Astrocyte of the cerebellum (primary cell): Measurements from ENCODE around the gene AP1S3.
A peak's percentile ranks its signal among the peaks of the same experiment; 100 is the strongest.
"Not testable (repeated sequence)": the region's sequence is repeated elsewhere in the genome, so short reads cannot be mapped to it uniquely, and the experiment has no call there.

Experiments used
- DNase-seq: peaks from one replicate; pipeline ENCODE4 v3.0.0-alpha.2; 2011; ENCODE audit warnings: low read depth
- H3K4me3 ChIP-seq: 2 replicates; pipeline ENCODE4 v1.5.1; 2011; ENCODE audit warnings: mild to moderate bottlenecking, low read depth, low read length, moderate library complexity
- in situ Hi-C: cut with HindIII; loops from 2 replicates; pipeline ENCODE4 v1.10.0; 2017; ENCODE audit warnings: low sequenced_read_pairs
- TF ChIP-seq, protein P1 (sequence below): IDR thresholded peaks from 2 replicates; pipeline ENCODE4 v1.5.1; 2012; ENCODE audit warnings: low read length, low read depth, moderate library complexity, mild to moderate bottlenecking; ENCODE audit errors: missing control alignments

The AP1S3 gene

DNA sequence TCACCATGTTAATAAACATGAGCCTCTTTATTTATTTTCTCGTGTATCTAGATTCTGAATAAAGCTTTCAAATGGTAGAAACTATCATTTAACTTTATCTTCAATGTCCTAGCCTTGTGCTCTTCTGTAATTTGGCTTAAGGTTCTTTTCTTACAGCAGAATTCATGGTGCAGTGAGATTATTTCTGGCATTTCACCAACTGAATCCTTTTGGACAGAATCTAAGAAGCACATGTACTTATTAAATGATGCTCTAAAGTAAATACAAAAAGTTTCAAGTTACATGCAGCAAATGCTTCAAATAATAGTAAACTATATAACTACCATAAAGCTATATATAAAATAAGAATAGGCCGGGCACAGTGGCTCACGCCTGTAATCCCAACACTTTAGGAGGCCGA is 65.9 kb downstream of the AP1S3 start:
- in situ Hi-C loops: no loop called here
- TF ChIP-seq, protein P1, sequence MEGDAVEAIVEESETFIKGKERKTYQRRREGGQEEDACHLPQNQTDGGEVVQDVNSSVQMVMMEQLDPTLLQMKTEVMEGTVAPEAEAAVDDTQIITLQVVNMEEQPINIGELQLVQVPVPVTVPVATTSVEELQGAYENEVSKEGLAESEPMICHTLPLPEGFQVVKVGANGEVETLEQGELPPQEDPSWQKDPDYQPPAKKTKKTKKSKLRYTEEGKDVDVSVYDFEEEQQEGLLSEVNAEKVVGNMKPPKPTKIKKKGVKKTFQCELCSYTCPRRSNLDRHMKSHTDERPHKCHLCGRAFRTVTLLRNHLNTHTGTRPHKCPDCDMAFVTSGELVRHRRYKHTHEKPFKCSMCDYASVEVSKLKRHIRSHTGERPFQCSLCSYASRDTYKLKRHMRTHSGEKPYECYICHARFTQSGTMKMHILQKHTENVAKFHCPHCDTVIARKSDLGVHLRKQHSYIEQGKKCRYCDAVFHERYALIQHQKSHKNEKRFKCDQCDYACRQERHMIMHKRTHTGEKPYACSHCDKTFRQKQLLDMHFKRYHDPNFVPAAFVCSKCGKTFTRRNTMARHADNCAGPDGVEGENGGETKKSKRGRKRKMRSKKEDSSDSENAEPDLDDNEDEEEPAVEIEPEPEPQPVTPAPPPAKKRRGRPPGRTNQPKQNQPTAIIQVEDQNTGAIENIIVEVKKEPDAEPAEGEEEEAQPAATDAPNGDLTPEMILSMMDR: no peak
- H3K4me3 ChIP-seq: no peak overlapping the region
- no peak for DNase-seq

DNA sequence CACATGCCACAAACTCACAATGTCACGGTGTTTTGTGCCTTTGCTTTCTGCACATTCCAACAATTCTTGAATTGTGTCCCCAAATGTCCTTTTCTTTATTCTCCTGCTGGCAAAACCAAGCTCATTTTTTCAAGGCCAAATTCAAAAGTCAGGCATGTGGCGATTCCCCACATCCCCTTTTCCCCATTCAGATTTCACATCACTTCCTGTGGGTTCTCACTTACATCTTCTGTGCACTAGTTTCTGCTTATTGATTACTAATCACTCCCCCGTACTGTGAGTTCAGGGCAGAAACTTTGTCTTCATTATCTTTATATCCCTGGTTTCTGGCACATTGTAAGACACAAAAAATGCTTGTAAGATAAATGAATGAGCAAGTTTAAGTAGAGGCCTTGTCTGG is 69.2 kb downstream of the AP1S3 start:
- DNase-seq: no peak
- TF ChIP-seq, protein P1: no peak
- H3K4me3 ChIP-seq: no peak overlapping the region
- in situ Hi-C loops: no loop called here

DNA sequence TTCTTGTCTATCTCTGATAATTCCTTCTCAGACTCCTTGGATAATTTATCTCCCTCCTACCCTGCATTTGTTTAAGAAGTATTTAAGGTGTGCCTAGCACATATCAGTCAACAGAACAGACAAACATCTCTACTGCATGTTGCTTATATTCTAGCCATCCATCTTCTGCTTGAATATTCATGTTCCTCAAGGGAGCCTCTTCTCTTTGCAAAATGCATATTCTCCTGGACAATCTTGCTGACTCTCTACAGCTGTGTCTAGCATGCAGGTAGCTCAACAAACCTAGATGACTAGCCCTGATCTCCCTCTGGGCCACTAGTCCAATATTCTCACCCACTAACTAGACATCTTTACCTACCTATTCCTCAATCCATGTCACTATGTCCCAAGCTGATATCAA is 70.0 kb downstream of the AP1S3 start:
- in situ Hi-C loops: no loop called here
- H3K4me3 ChIP-seq: no peak overlapping the region
- no peak for DNase-seq
- TF ChIP-seq, protein P1: no peak

DNA sequence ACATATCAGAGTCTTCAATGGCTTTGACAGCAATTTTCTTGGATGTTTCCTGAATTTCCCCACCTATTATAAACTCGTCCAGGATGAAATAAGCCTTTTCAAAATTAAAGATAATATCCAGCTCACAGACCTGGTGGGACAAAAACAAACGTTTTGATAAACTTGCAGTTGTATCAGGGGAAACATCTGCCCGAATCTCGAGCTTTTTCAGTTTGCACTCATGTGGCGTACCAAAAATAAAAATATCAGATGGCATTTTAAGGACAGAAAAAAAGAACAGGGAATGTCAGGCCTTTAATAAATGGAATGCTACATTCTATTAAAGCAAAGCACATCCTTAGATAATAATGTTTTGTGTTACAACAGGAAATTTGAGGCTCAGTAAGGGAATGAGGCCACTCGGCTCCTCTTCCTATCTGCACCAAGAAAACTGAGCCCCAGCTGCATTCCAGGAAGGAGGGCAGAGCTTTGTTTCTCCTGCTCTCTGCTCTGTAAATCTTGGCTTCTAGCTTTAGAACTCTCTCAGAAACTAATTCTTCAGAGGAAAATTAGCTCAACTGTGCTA is 72.1 kb downstream of the AP1S3 start:
- H3K4me3 ChIP-seq: no peak overlapping the region
- TF ChIP-seq, protein P1: no peak
- in situ Hi-C loops: no loop called here
- no peak for DNase-seq

DNA sequence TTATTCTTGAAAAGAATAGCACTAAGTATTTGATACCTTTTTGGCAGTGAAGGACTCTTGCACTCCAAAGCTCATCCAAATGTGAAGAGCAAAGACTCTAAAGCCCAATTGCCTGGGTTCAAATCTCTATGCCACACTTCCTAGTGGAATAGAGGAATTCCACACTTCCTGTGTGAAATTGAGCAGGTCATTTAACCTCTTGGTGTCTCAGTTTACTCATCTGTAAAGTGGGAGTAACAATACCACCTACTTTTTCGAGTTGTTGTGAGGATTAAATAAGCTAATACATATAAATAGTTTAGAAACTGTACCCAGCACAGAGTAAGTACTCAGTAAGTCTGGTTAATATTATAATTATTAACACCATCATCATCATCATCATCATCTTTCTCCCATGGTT is 72.6 kb downstream of the AP1S3 start:
- no peak overlapping the region for H3K4me3 ChIP-seq
- TF ChIP-seq, protein P1: no peak
- in situ Hi-C loops: loop anchor here (5.0 kb wide), 1 partner anchor 48 kb away; no protein-coding TSS in a partner anchor
- DNase-seq: no peak

DNA sequence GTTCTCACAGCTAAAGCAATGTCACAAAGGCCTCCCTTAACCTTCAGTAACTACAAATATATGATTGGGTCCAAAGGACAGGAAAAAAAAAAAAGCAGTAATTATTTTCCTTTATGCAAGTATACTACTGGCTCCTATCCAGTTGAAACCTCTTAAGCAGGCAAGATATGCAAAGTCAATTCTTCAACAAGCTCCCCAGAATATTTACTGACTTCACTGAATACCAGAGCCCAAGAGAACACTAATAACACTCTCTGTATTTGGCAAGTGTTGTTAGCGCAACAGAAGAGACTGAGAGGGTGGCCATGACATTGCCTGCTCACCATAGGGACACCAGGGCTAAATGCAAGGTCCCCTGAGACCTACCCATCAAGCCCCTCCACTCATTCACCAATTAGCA is 74.5 kb downstream of the AP1S3 start:
- peak; percentile 16 for DNase-seq
- TF ChIP-seq, protein P1: no peak
- H3K4me3 ChIP-seq: no peak overlapping the region
- in situ Hi-C loops: loop anchor here (5.0 kb wide), 1 partner anchor 49 kb away; no protein-coding TSS in a partner anchor

DNA sequence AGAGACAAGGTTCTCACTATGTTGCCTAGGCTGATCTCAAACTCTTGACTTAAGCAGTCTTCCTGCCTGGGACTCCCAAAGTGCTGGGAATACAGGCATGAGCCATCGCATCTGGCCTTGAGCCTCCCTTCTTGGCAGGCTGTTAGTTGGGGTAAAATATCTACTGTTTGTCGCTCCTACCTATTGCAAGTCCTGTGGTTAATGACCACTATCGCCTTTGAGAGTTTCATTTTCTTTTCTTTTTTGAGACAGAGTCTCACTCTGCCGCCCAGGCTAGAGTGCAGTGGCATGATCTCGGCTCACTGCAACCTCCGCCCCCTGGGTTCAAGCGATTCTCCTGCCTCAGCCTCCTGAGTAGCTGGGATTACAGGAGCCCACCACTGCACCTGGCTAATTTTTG is 75.6 kb downstream of the AP1S3 start:
- in situ Hi-C loops: loop anchor here (5.0 kb wide), 1 partner anchor 51 kb away; no protein-coding TSS in a partner anchor
- DNase-seq, H3K4me3 ChIP-seq: not testable (repeated sequence)
